Measurements from ENCODE around the gene STK39. TPM values are rescaled to one million over a fixed set of nuclear protein-coding genes. Genes with fewer than 3 reads are reported as not detected.

STK39 gene
- total RNA-seq (1 to 10 TPM; 7.9 to 9.5 TPM), total RNA-seq (11.7 to 108 (median 36.7) reads per million in 172 experiments)
- 23.9 TPM for polyA plus RNA-seq (2013, experiment 1 of 2)
- polyA plus RNA-seq (2013, experiment 2 of 2), result 23.6 TPM

DNA sequence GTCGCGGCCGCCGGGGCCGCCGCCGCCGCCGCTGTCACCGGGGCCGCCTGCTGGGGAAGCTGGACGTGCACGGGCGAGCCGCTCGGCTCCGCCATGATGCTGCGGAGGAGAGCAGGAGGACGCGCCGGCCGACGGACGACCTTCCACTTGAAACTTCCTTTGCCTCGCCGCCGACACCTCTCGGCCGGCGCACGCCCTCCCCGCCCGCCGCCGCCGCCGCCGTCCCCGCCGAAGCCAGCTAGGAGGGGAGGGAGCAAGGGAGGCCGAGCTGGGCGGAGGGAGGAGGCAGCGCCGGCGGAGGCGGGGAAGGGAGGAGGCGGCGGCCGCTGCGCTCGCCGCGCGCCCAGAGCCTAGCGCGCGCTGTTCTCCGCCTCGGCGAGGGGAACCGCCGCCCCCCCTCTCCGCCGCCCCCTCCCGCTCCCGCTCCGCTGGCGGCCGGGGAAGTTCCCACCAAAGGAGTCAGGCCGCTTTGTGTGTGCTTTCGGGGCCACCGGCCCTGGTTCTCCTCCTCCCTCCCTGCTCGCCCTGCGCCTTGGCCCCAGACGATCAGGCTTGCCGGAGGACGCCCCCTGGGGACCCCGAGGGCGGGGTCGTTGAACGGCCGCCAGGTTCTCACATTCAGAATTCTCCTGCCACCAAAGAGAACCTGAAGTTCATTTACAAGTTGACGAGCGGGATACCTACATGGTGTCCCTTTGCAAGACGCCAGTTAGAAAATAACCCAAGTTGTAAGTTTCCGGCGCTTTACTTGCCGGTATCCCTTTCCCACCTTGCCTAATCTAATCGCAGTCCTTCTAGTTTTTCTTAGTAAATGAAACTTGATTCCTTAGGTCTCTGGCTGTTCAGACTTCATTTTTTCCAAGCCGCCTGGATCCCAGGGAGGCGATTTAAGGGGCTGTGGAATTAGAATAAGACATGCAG, at the start of gene STK39:
Gene STK39 (minus strand): TSS at position 255 of the 921 bp plus-strand sequence. CDS start 160 bp downstream, at position 95.
- H3K4me1 ChIP-seq (ENCODE audit: insufficient read depth, low read length), result peaks cover 30% of the 10 kb centered on the region
- POLR2A ChIA-PET, result interaction anchor here (0.7 to 1.3 kb wide), 3 partner anchors 36 to 76 kb away, joined by 3 to 4 read pairs (median 3); no protein-coding TSS in a partner anchor
- Mint-ChIP-seq H3K4me3 (peak within 1 kb of the TSS; percentile 94), H3K36me3 (ENCODE audit: low read depth) (peaks cover 9% of the 10 kb centered on the region), H3K27me3 (no peaks in the 10 kb centered on the region), H3K27ac (peak within 1 kb of the TSS; percentile 88), H3K9me3 (no peaks in the 10 kb centered on the region), H3K4me1 (ENCODE audit: low read depth) (peaks cover 41% of the 10 kb centered on the region)
- TF ChIP-seq, protein P1, sequence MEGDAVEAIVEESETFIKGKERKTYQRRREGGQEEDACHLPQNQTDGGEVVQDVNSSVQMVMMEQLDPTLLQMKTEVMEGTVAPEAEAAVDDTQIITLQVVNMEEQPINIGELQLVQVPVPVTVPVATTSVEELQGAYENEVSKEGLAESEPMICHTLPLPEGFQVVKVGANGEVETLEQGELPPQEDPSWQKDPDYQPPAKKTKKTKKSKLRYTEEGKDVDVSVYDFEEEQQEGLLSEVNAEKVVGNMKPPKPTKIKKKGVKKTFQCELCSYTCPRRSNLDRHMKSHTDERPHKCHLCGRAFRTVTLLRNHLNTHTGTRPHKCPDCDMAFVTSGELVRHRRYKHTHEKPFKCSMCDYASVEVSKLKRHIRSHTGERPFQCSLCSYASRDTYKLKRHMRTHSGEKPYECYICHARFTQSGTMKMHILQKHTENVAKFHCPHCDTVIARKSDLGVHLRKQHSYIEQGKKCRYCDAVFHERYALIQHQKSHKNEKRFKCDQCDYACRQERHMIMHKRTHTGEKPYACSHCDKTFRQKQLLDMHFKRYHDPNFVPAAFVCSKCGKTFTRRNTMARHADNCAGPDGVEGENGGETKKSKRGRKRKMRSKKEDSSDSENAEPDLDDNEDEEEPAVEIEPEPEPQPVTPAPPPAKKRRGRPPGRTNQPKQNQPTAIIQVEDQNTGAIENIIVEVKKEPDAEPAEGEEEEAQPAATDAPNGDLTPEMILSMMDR (IDR thresholded peaks at IDR 0.05), result no peak
- peak; percentile 66 for ATAC-seq (ENCODE audit: poor library complexity)
- H3K27ac ChIP-seq (ENCODE audit: low read depth in 1 of 2, low read length in 2 of 2), result peak within 1 kb of the TSS; percentile 65 to 78
- intact Hi-C loops (cut with DNase I, micrococcal nuclease), result loop anchor here (2.0 to 10.0 kb wide), 5 partner anchors 55 to 645 kb away; partner anchors contain the start of gene SPC25 (in 1 of the 2)
- peak; percentile 46 to 93 (median 69) for DNase-seq
- peak within 1 kb of the TSS; percentile 73 for H3K4me3 ChIP-seq (ENCODE audit: low read length)
- no peaks in the 10 kb centered on the region for H3K27me3 ChIP-seq (ENCODE audit: control insufficient read depth in 1 of 2, insufficient read depth in 2 of 2, low read length in 2 of 2)
- no peaks in the 10 kb centered on the region for H3K36me3 ChIP-seq (ENCODE audit: insufficient read depth, low read length)
- H3K9me3 ChIP-seq (ENCODE audit: control insufficient read depth in 1 of 2, insufficient read depth in 1 of 2, low read length in 2 of 2), result no peaks in the 10 kb centered on the region
- CTCF ChIA-PET, result interaction anchor here (0.5 to 1.1 kb wide), 2 partner anchors 87 to 112 kb away, joined by 3 read pairs; no protein-coding TSS in a partner anchor

DNA sequence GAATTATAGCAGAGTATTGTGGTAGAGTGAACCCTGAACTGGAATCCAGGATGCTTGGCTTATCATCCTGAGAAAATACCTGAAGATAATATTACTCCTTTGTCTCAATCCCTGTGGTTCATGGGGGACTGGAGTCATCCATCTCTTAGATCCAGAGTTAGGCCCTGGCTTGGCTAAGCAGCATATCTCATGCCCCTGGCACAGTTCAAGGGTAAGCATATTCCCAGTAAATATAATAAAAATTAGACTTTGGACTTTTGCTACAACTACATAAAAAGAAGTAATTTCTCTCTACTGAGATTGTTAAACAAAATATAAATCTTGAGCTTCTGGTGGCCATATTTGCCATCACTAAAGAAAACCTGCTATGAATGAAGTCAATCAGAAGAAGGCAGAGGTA, 47.7 kb upstream of the STK39 start:
- Mint-ChIP-seq H3K9me3 (no peaks in the 10 kb centered on the region), H3K27ac (no peak overlapping the region), H3K4me1 (ENCODE audit: low read depth) (no peaks in the 10 kb centered on the region), H3K36me3 (ENCODE audit: low read depth) (no peaks in the 10 kb centered on the region), H3K27me3 (no peaks in the 10 kb centered on the region), H3K4me3 (no peak overlapping the region)
- no peaks in the 10 kb centered on the region for H3K36me3 ChIP-seq (ENCODE audit: insufficient read depth, low read length)
- DNase-seq (no peak), ATAC-seq (ENCODE audit: poor library complexity) (no peak)
- H3K27ac ChIP-seq (ENCODE audit: low read depth in 1 of 2, low read length in 2 of 2), result no peak overlapping the region
- ChIA-PET POLR2A (no interaction called here), CTCF (no interaction called here)
- TF ChIP-seq, protein P1 (IDR thresholded peaks at IDR 0.05), result no peak
- H3K4me1 ChIP-seq (ENCODE audit: insufficient read depth, low read length), result no peaks in the 10 kb centered on the region
- no peaks in the 10 kb centered on the region for H3K9me3 ChIP-seq (ENCODE audit: control insufficient read depth in 1 of 2, insufficient read depth in 1 of 2, low read length in 2 of 2)
- H3K27me3 ChIP-seq (ENCODE audit: control insufficient read depth in 1 of 2, insufficient read depth in 2 of 2, low read length in 2 of 2), result no peaks in the 10 kb centered on the region
- H3K4me3 ChIP-seq (ENCODE audit: low read length), result no peak overlapping the region
- intact Hi-C loops (cut with DNase I, micrococcal nuclease), result no loop called here

DNA sequence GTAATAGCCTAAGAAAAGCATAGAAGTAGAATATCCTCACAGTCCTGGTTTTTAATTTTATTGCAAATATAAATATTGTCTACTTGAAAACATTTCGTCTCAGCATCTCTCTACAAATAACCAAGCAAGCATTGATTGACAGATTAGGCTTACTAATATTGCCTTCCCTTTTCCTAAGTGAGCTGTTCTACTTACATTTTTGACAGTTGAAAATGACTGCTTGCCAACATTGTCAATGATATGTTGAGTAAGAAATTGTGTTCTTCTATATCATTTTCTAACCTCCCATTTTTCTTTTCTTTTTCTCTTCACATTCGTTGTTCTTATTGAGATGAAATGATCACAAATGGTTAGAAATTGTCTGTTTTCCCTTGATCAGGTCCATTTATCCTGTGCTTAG, 47.0 kb upstream of the STK39 start:
- Mint-ChIP-seq H3K4me3 (no peak overlapping the region), H3K4me1 (ENCODE audit: low read depth) (no peaks in the 10 kb centered on the region), H3K36me3 (ENCODE audit: low read depth) (no peaks in the 10 kb centered on the region), H3K9me3 (no peaks in the 10 kb centered on the region), H3K27ac (no peak overlapping the region), H3K27me3 (no peaks in the 10 kb centered on the region)
- H3K4me3 ChIP-seq (ENCODE audit: low read length), result no peak overlapping the region
- no peaks in the 10 kb centered on the region for H3K36me3 ChIP-seq (ENCODE audit: insufficient read depth, low read length)
- no peak overlapping the region for H3K27ac ChIP-seq (ENCODE audit: low read depth in 1 of 2, low read length in 2 of 2)
- H3K27me3 ChIP-seq (ENCODE audit: control insufficient read depth in 1 of 2, insufficient read depth in 2 of 2, low read length in 2 of 2), result no peaks in the 10 kb centered on the region
- ATAC-seq (ENCODE audit: poor library complexity), result no peak
- no peaks in the 10 kb centered on the region for H3K4me1 ChIP-seq (ENCODE audit: insufficient read depth, low read length)
- no peak for DNase-seq
- intact Hi-C loops (cut with DNase I, micrococcal nuclease), result no loop called here
- TF ChIP-seq, protein P1 (IDR thresholded peaks at IDR 0.05), result no peak
- no peaks in the 10 kb centered on the region for H3K9me3 ChIP-seq (ENCODE audit: control insufficient read depth in 1 of 2, insufficient read depth in 1 of 2, low read length in 2 of 2)
- CTCF ChIA-PET, result interaction anchor here (0.6 kb wide), 1 partner anchor 1943 kb away, joined by 3 read pairs; no protein-coding TSS in a partner anchor
- POLR2A ChIA-PET, result no interaction called here
